Heart right ventricle (tissue), 16 donors: ENCODE results near the gene JSRP1. TPM values are rescaled to one million over a fixed set of nuclear protein-coding genes. Genes with fewer than 3 reads are reported as not detected.
A peak's percentile ranks its signal among the peaks of the same experiment; 100 is the strongest.

Experiments
- ATAC-seq, 8 donors: fragments of 200-7000 bp; cut with Tn5 transposase; one replicate each; pipeline ENCODE4 v1.9.1; 2020; ENCODE audit warnings: mild to moderate bottlenecking in 8 of 8, moderate library complexity in 8 of 8, moderate number of reproducible peaks in 1 of 8
- DNase-seq, 2 donors: peaks; one replicate each; pipeline ENCODE4 v3.0.0-alpha.2; 2020
- H3K27ac ChIP-seq, 10 donors: fragments of 200-600 bp; sonication (generic) in 2 of 10; one replicate each; pipeline versions ENCODE4 v1.5.0 to v1.8.0; 2020 to 2022; ENCODE audit warnings: mild to moderate bottlenecking in 3 of 10
- H3K27me3 ChIP-seq, 7 donors: fragments of 200-600 bp; one replicate each; pipeline ENCODE4 v1.8.0; 2021 to 2022; ENCODE audit warnings: mild to moderate bottlenecking in 2 of 7
- H3K36me3 ChIP-seq, 9 donors: fragments of 200-600 bp; sonication (generic) in 1 of 9; one replicate each; pipeline versions ENCODE4 v1.5.0 to v1.8.0; 2020 to 2022; ENCODE audit warnings: mild to moderate bottlenecking in 2 of 9
- H3K4me1 ChIP-seq, 9 donors: fragments of 200-600 bp; sonication (generic) in 1 of 9; one replicate each; pipeline versions ENCODE4 v1.5.0 to v1.8.0; 2020 to 2022; ENCODE audit warnings: mild to moderate bottlenecking in 4 of 9
- H3K4me3 ChIP-seq, 10 donors: fragments of 200-600 bp; sonication (generic) in 2 of 10; one replicate each; pipeline versions ENCODE4 v1.5.0 to v1.8.0; 2020 to 2022; ENCODE audit warnings: mild to moderate bottlenecking in 7 of 10, moderate library complexity in 2 of 10
- H3K9me3 ChIP-seq, 11 donors: fragments of 200-600 bp in 10 of 11; sonication (generic) in 2 of 11; one replicate each; pipeline versions ENCODE4 v1.5.0 to v1.8.0; 2013 to 2022; ENCODE audit warnings: mild to moderate bottlenecking in 2 of 11, control low read depth in 1 of 11, moderate library complexity in 1 of 11
- WGBS, 2 donors: extraction: QIAGEN DNeasy Blood & Tissue Kit; methylation state at CpG; one replicate each; pipeline ENCODE4 v1.1.7; 2013; ENCODE audit warnings: inconsistent platforms in 1 of 2; 5-methylcytosine and 5-hydroxymethylcytosine counted together
- intact Hi-C, 10 donors: fragments of 100-400 bp; cut with DNase I; formaldehyde crosslinking; loops; one replicate each; pipeline versions ENCODE4 v1.11.1 to v1.14.2; 2022
- polyA plus RNA-seq, 2 donors: library from polyadenylated mRNA; stranded (reverse); fragments of 200-250 nt; gene quantifications; one replicate each; pipeline ENCODE4 v1.2.3, GENCODE V29; 2013
- total RNA-seq, 10 donors: library from RNA; stranded (reverse); fragmentation: NEBNext Ultra II Directional in 3 of 10; extraction: Animal tissue kit (Norgen Biotek cat#: 25700) in 3 of 10; gene quantifications; one replicate each; pipeline versions ENCODE4 v1.2.1 to v1.2.4, GENCODE V29; 2021 to 2023
- TF ChIP-seq, protein P1 (sequence below), 9 donors: fragments of 200-600 bp; sonication (generic) in 2 of 9; IDR thresholded peaks; one replicate each; pipeline versions ENCODE4 v1.5.0 to v1.8.0; 2021 to 2022; ENCODE audit warnings: antibody characterized with exemption in 9 of 9, mild to moderate bottlenecking in 5 of 9, moderate library complexity in 1 of 9
- donor health status: Arrhythmogenic right ventricular cardiomyopathy.
- donor health status: ischemic (EF 13 %, LVEDD 7.1; RV severe dilation, severe dysfunction).
- donor health status: healthy with polysubstance abuse.
- donor health status: DM: no; HTN: yes; CAD: no.
- donor health status: DM: no; HTN: no; CAD: no.
- donor health status: ischemic (EF 25% LVEDD 6.9; RV normal size, moderate dysfunction).
- donor health status: ischemic (EF 25% LVEDD 5.7; RV mildly dilated, moderate dysfunction).
- donor health status: healthy.
- donor health status: DM: yes; HTN: yes; CAD: no.
- donor health status: Ischemic cardiomyopathy.
- donor health status: ischemic (EF 35%, LVEDD 5.7; RV mildly dilated, moderate dysfunction).
- donor health status: nonischemic (EF 11% LVEDD 7.7; RV severe dilation, severe dysfunction).
- donor health status: DM: yes; HTN: yes; CAD: no.
- donor health status: PGD.
- donor health status: ischemic (EF 29% LVEDD 5.4; RV normal size, mild dysfunction).
- donor health status: nonischemic (EF 23%, LVEDD 6.1; RV moderate dilation, normal function).

The JSRP1 gene
- total and polyA plus RNA-seq, 12 donors, result 0.29 to 0.72 (median 0.38) TPM; not detected in 8

DNA sequence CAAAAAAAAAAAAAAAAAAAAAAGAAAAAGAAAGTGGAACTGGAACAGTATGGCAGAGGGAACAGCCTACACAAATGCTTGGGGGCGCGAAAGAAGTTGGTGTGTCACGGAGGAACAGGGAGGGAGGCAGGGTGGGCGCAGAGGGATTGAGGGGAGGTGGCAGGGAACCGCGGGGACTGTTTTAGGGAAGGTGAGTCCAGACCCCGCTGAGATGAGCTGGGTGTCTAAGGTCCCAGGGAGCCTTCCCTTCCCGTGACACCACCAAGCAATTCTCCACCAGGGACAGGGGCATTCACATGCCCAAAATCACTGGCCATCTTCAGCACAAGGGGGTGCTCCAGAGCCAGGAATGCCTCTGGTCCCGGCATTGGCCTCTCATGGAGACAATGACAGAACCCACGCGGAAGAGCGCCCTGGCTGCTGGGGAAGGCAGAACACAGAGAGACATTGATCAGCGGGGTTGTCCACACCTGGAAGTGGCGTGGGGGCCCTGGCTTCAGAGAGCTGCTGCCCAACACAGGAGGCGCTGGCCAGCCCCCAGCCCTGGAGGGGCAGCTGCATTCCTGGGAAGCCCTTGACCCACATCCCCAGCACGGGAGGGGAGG lies 18.8 kb upstream of the JSRP1 start:
- H3K9me3 ChIP-seq, result no peaks in the 10 kb centered on the region
- H3K4me3 ChIP-seq, result no peak overlapping the region
- TF ChIP-seq, protein P1, sequence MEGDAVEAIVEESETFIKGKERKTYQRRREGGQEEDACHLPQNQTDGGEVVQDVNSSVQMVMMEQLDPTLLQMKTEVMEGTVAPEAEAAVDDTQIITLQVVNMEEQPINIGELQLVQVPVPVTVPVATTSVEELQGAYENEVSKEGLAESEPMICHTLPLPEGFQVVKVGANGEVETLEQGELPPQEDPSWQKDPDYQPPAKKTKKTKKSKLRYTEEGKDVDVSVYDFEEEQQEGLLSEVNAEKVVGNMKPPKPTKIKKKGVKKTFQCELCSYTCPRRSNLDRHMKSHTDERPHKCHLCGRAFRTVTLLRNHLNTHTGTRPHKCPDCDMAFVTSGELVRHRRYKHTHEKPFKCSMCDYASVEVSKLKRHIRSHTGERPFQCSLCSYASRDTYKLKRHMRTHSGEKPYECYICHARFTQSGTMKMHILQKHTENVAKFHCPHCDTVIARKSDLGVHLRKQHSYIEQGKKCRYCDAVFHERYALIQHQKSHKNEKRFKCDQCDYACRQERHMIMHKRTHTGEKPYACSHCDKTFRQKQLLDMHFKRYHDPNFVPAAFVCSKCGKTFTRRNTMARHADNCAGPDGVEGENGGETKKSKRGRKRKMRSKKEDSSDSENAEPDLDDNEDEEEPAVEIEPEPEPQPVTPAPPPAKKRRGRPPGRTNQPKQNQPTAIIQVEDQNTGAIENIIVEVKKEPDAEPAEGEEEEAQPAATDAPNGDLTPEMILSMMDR (IDR thresholded peaks at IDR 0.05), result peak; percentile 9 to 67 (median 64)
- intact Hi-C loops, result loop anchor here (2.0 to 10.0 kb wide), 9 partner anchors 38 to 120 kb away; partner anchors contain the start of genes AP3D1 (in 2 of the 10), PLEKHJ1 (in 2 of the 10), SF3A2 (in 2 of the 10) and DOT1L (in 1 of the 10)
- peaks cover 19 to 55% (median 49%) of the 10 kb centered on the region in 9 donors for H3K4me1 ChIP-seq
- peak overlapping the region in 7 of 10 donors; percentile 11 to 56 (median 44) for H3K27ac ChIP-seq
- DNase-seq (peak; percentile 60 to 68), ATAC-seq (peak in 7 of 8 donors; percentile 10 to 49 (median 31))
- H3K27me3 ChIP-seq, result no peaks in the 10 kb centered on the region
- WGBS, 2 donors, result 47 to 55% methylated on average over 16 of the region's 16 CpGs
- peaks cover 0 to 56% (median 14%) of the 10 kb centered on the region in 9 donors for H3K36me3 ChIP-seq

DNA sequence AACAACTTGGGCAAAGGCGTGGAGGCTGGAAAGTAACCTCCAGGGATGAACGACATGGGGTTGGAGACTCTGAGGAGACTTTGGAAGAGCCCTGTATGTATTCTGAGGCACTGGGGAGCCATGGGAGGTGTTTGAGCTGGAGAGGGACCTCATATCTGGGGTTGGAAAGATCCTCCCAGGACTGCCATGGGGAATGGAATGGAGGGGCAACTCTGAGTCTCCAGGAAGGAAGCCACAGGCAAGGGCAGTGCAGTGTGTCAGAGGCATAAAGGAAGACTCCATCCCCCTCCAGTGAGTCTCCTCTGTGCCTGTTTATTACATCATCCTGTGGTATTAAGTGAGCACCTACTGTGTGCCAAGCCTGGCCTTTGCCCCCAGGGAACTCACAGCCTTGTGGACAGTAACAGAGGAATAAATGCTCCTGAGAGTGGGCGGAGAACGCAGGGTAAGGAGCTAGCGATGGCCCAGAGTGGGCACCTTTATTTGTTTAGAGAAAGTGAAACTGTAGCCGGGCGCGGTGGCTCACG lies 18.0 kb upstream of the JSRP1 start:
- Histone ChIP-seq H3K36me3 (peaks cover 0 to 56% (median 14%) of the 10 kb centered on the region in 9 donors), H3K9me3 (no peaks in the 10 kb centered on the region), H3K27ac (peak overlapping the region in 8 of 10 donors; percentile 47 to 100 (median 76)), H3K4me1 (peaks cover 19 to 55% (median 49%) of the 10 kb centered on the region in 9 donors), H3K4me3 (peak overlapping the region in 6 of 10 donors; percentile 24 to 100 (median 98)), H3K27me3 (no peaks in the 10 kb centered on the region)
- 88 to 90% methylated on average over 9 of the region's 9 CpGs for WGBS, 2 donors
- TF ChIP-seq, protein P1 (IDR thresholded peaks at IDR 0.05), result no peak
- DNase-seq (no peak), ATAC-seq (no peak)
- intact Hi-C loops, result loop anchor here (2.0 to 10.0 kb wide), 7 partner anchors 37 to 121 kb away; partner anchors contain the start of genes AP3D1 (in 2 of the 10), PLEKHJ1 (in 2 of the 10) and SF3A2 (in 2 of the 10)

DNA sequence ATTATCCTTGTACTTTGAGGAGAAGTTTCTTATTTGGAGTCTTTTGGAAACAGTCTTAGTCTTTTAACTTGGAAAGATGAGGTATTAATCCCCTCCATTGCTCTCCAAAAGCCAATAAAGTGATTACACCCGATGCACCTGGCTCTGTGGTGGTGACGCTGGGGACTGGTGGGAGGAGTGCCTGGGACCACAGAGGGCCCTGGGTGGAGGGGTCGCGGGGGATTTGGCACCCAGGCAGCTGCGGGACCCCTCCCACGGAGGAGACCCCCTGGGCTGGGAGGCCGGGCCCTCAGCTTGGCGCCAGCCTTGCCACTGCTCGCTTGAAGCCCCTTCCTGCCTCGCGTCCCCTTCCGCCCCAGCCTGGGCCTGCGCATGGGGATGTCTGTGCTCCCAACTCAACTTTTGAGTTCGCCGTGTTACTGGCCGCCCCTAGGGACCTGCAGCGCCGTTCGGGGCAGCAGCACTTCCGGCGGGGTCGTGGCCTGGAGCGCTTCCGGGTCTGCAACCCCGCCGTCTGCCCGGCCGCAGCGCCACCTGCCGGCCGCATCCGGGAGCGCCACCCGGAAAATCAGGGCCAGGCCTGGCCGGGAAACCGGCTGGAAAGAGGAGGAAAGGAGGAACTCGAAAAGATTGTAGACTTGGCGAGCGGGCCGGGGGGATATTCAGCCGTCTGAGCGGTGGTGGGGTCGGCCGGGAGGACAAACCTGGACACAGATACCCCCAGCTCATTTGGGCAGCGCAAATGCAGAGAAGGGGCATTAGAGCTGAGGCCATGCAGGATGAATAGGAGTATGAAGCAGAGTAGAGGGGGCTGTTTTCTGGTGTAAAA lies 17.4 kb upstream of the JSRP1 start:
- intact Hi-C loops, result loop anchor here (1.0 to 10.0 kb wide), 12 partner anchors 34 to 121 kb away; partner anchors contain the start of genes PLEKHJ1 (in 8 of the 10), SF3A2 (in 8 of the 10) and AP3D1 (in 2 of the 10)

More for the DNA sequence above, 17.4 kb upstream of the JSRP1 start:
- TF ChIP-seq, protein P1 (IDR thresholded peaks at IDR 0.05), result peak in 8 of 9 donors; percentile 95 to 98 (median 97)
- DNase-seq (peak; percentile 71 to 82), ATAC-seq (peak in 7 of 8 donors; percentile 5 to 27 (median 20))
- 12 to 13% methylated on average over 44 to 45 of the region's 45 CpGs for WGBS, 2 donors
- peaks cover 0 to 56% (median 14%) of the 10 kb centered on the region in 9 donors for H3K36me3 ChIP-seq
- H3K4me3 ChIP-seq, result peak overlapping the region in 8 of 10 donors; percentile 12 to 100 (median 68)
- peaks cover 19 to 59% (median 49%) of the 10 kb centered on the region in 9 donors for H3K4me1 ChIP-seq
- peak overlapping the region in 9 of 10 donors; percentile 13 to 100 (median 73) for H3K27ac ChIP-seq
- H3K9me3 ChIP-seq, result no peaks in the 10 kb centered on the region
- no peaks in the 10 kb centered on the region for H3K27me3 ChIP-seq
